ENCODE measurements around the gene TSPAN14. TPM values are rescaled to one million over a fixed set of nuclear protein-coding genes. Genes with fewer than 3 reads are reported as not detected.
"Not testable (repeated sequence)": the region's sequence is repeated elsewhere in the genome, so short reads cannot be mapped to it uniquely, and the experiment has no call there.

Gene TSPAN14
- total RNA-seq, 1 experiment from 2014 or later: 116 TPM

GRCh38 chr10:80542652-80543318, 88.7 kb downstream of the TSPAN14 start:
- TF ChIP-seq CTCF (IDR thresholded peaks at IDR 0.05; ENCODE audit: unreplicated experiment): no peak
- no peaks in the 10 kb centered on the region for H3K36me3 Mint-ChIP-seq (ENCODE audit: insufficient read depth, unreplicated experiment)
- no peak for DNase-seq
- peaks cover 59% of the 10 kb centered on the region for H3K27me3 Mint-ChIP-seq (ENCODE audit: unreplicated experiment)
- CTCF ChIA-PET: no interaction called here
- peaks cover 13% of the 10 kb centered on the region for H3K4me1 Mint-ChIP-seq (ENCODE audit: low read depth, unreplicated experiment)
- H3K4me3 Mint-ChIP-seq (ENCODE audit: low read depth, unreplicated experiment): no peak overlapping the region
- H3K9me3 Mint-ChIP-seq (ENCODE audit: low read depth, unreplicated experiment): no peaks in the 10 kb centered on the region
- BruUV-seq (replicated peaks): no TSS peak
- intact Hi-C loops (cut with micrococcal nuclease; ENCODE audit: unreplicated experiment): no loop called here
- no peak overlapping the region for H3K27ac Mint-ChIP-seq (ENCODE audit: unreplicated experiment)

GRCh38 chr10:80543319-80543672, 89.2 kb downstream of the TSPAN14 start:
- CTCF ChIA-PET: interaction anchor here (0.6 kb wide), 1 partner anchor 62 kb away, joined by 3 read pairs; no protein-coding TSS in a partner anchor
- H3K9me3 Mint-ChIP-seq (ENCODE audit: low read depth, unreplicated experiment); DNase-seq; intact Hi-C loops (cut with micrococcal nuclease; ENCODE audit: unreplicated experiment); BruUV-seq (replicated peaks); H3K4me3 Mint-ChIP-seq (ENCODE audit: low read depth, unreplicated experiment); H3K27ac Mint-ChIP-seq (ENCODE audit: unreplicated experiment); H3K36me3 Mint-ChIP-seq (ENCODE audit: insufficient read depth, unreplicated experiment): not testable (repeated sequence)
- Mint-ChIP-seq H3K4me1 (ENCODE audit: low read depth, unreplicated experiment) (peaks cover 13% of the 10 kb centered on the region), H3K27me3 (ENCODE audit: unreplicated experiment) (peaks cover 60% of the 10 kb centered on the region)

GRCh38 chr10:80544316-80544953, 90.3 kb downstream of the TSPAN14 start:
- no peak overlapping the region for H3K4me3 Mint-ChIP-seq (ENCODE audit: low read depth, unreplicated experiment)
- TF ChIP-seq CTCF (IDR thresholded peaks at IDR 0.05; ENCODE audit: unreplicated experiment): no peak
- BruUV-seq (replicated peaks): no TSS peak
- no peaks in the 10 kb centered on the region for H3K36me3 Mint-ChIP-seq (ENCODE audit: insufficient read depth, unreplicated experiment)
- intact Hi-C loops (cut with micrococcal nuclease; ENCODE audit: unreplicated experiment): no loop called here
- no peak overlapping the region for H3K27ac Mint-ChIP-seq (ENCODE audit: unreplicated experiment)
- peaks cover 71% of the 10 kb centered on the region for H3K27me3 Mint-ChIP-seq (ENCODE audit: unreplicated experiment)
- DNase-seq: no peak
- peaks cover 13% of the 10 kb centered on the region for H3K4me1 Mint-ChIP-seq (ENCODE audit: low read depth, unreplicated experiment)
- no peaks in the 10 kb centered on the region for H3K9me3 Mint-ChIP-seq (ENCODE audit: low read depth, unreplicated experiment)
- CTCF ChIA-PET: interaction anchor here (0.7 kb wide), 1 partner anchor 8 kb away, joined by 3 read pairs; no protein-coding TSS in a partner anchor

GRCh38 chr10:80545258-80545881, 91.3 kb downstream of the TSPAN14 start:
- H3K27ac Mint-ChIP-seq (ENCODE audit: unreplicated experiment): no peak overlapping the region
- intact Hi-C loops (cut with micrococcal nuclease; ENCODE audit: unreplicated experiment): no loop called here
- CTCF ChIA-PET: no interaction called here
- no peak overlapping the region for H3K4me3 Mint-ChIP-seq (ENCODE audit: low read depth, unreplicated experiment)
- H3K4me1 Mint-ChIP-seq (ENCODE audit: low read depth, unreplicated experiment): peaks cover 13% of the 10 kb centered on the region
- no peaks in the 10 kb centered on the region for H3K36me3 Mint-ChIP-seq (ENCODE audit: insufficient read depth, unreplicated experiment)
- no peaks in the 10 kb centered on the region for H3K9me3 Mint-ChIP-seq (ENCODE audit: low read depth, unreplicated experiment)
- peaks cover 65% of the 10 kb centered on the region for H3K27me3 Mint-ChIP-seq (ENCODE audit: unreplicated experiment)
- no peak for TF ChIP-seq CTCF (IDR thresholded peaks at IDR 0.05; ENCODE audit: unreplicated experiment)
- BruUV-seq (replicated peaks): no TSS peak
- DNase-seq: no peak
